CD4-positive, alpha-beta memory T cell (primary cell): ENCODE measurements around the gene CXXC5. TPM values are rescaled to one million over a fixed set of nuclear protein-coding genes. Genes with fewer than 3 reads are reported as not detected.

ENCODE experiments used
- CTCF ChIA-PET: fragments of 350-600 bp; sonication (Branson Sonifier 250); formaldehyde crosslinking; loops from one replicate; lab custom pipeline; 2021; ENCODE audit warnings: inconsistent platforms; ENCODE audit not compliant: partially characterized antibody; lab: Charles Lee
- POLR2A ChIA-PET: fragments of 350-600 bp; sonication (Branson Sonifier 250); formaldehyde crosslinking; loops from one replicate; lab custom pipeline; 2021; ENCODE audit not compliant: partially characterized antibody; lab: Charles Lee
- DNase-seq, 5 donors: peaks; one replicate each; pipeline versions ENCODE4 v3.0.0 to v3.0.0-alpha.2; 2020 to 2022; ENCODE audit warnings: mixed read lengths in 1 of 5
- H3K27ac ChIP-seq: one replicate; pipeline ENCODE4 v1.7.0; 2013; ENCODE audit warnings: low read depth, low read length
- H3K27me3 ChIP-seq: 2 replicates; pipeline ENCODE4 v1.7.0; 2013; ENCODE audit warnings: mild to moderate bottlenecking, low read length, moderate library complexity; ENCODE audit not compliant: insufficient read depth
- H3K36me3 ChIP-seq: 2 replicates; pipeline ENCODE4 v1.7.0; 2013; ENCODE audit warnings: mild to moderate bottlenecking, low read length, moderate library complexity; ENCODE audit not compliant: insufficient read depth
- H3K4me1 ChIP-seq: 2 replicates; pipeline ENCODE4 v1.7.0; 2013; ENCODE audit warnings: mild to moderate bottlenecking, low read length, moderate library complexity; ENCODE audit not compliant: insufficient read depth
- H3K4me3 ChIP-seq, 2 donors: one replicate each; pipeline ENCODE4 v1.7.0; 2013; ENCODE audit warnings: low read length in 2 of 2, mild to moderate bottlenecking in 1 of 2
- H3K9me3 ChIP-seq, 2 donors: one replicate each; pipeline ENCODE4 v1.7.0; 2013; ENCODE audit warnings: low read length in 2 of 2, control low read depth in 1 of 2; ENCODE audit not compliant: control insufficient read depth in 1 of 2
- H3K27ac Mint-ChIP-seq, 7 donors: one replicate each; pipeline ENCODE4 v1.8.0; 2020 to 2021; ENCODE audit warnings: mixed read lengths in 7 of 7, mild to moderate bottlenecking in 6 of 7, inconsistent platforms in 3 of 7, moderate library complexity in 3 of 7
- H3K27me3 Mint-ChIP-seq, 2 donors: one replicate each; pipeline ENCODE4 v1.8.0; 2020 to 2021; ENCODE audit warnings: mixed read lengths in 2 of 2
- H3K36me3 Mint-ChIP-seq, 2 donors: one replicate each; pipeline ENCODE4 v1.8.0; 2020 to 2021; ENCODE audit warnings: mixed read lengths in 2 of 2, inconsistent platforms in 1 of 2, mild to moderate bottlenecking in 1 of 2
- H3K4me1 Mint-ChIP-seq, 4 donors: one replicate each; pipeline ENCODE4 v1.8.0; 2020 to 2021; ENCODE audit warnings: mixed read lengths in 4 of 4, mild to moderate bottlenecking in 1 of 4
- H3K4me3 Mint-ChIP-seq, 8 donors: one replicate each; pipeline ENCODE4 v1.8.0; 2020 to 2021; ENCODE audit warnings: mixed read lengths in 8 of 8, mild to moderate bottlenecking in 7 of 8, moderate library complexity in 6 of 8, inconsistent platforms in 3 of 8
- H3K9me3 Mint-ChIP-seq, 8 donors: one replicate each; pipeline ENCODE4 v1.8.0; 2020 to 2021; ENCODE audit warnings: mixed read lengths in 8 of 8, mild to moderate bottlenecking in 5 of 8, inconsistent platforms in 3 of 8, moderate library complexity in 1 of 8
- intact Hi-C: fragments of 100-400 bp; cut with micrococcal nuclease; formaldehyde crosslinking; loops from one replicate; pipeline ENCODE4 v1.15.1; 2023
- polyA plus RNA-seq, 2 donors: library from polyadenylated mRNA; unstranded; fragments of 300-500 nt; fragmentation: Illumina TruSeq; gene quantifications; one replicate each; pipeline ENCODE4 v1.2.3, GENCODE V29; 2021
- total RNA-seq, 2 experiments: library from RNA; stranded (reverse); gene quantifications; one replicate each; pipeline ENCODE4 v1.2.3, GENCODE V29; 2021

Gene CXXC5
- total and polyA plus RNA-seq, 4 experiments from 2014 or later: 1.6 to 5.5 (median 3.1) TPM

DNA sequence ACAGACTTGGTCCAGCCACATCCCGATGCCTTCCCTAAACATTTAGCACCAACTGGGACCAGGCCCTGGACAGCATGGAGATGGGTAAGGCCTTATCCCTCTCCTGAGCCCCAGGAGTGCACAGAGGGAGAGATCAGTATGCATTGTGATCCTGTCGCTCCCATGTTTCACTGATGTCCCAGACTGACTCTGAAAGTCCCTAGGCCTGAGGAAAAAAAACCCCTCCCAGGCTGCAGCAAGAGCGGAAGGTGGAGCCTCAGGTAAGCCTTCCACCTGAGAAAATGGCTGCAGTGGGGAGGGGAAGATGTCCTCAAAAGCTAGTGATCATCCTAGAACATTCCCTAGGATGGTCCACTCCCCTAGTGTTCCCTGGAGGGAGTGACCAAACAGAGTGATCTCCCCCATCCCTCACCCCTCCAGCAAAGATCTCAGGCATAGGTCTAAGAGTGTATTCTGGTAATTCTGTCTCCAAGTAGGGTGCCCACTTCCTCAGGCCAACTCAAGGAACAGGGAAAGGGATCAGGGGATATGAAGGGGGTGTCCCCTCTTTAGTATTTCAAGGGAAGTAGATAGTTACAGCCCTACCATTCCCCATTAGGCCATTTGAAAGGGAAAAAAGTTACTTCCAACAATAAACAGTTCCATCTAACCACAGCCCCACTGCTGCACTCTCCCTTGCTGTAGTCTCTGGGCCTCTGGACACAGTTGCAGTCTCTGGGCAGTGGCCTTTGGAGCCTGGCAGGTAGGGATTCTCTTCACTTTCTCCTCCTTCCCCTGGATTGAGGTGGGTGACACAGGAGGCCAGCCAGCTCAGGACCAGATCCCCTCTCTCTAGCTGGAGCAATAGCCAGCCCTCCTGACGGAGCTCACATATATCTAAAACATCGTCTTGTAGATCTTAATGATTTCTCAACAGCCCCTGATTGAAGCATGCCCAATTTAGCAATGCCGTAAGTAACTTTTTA, 6.8 kb upstream of the CXXC5 start:
- peaks cover 3% of the 10 kb centered on the region in 2 donors for H3K27me3 Mint-ChIP-seq
- DNase-seq: no peak
- peak overlapping the region in 2 of 7 donors; percentile 2 to 14 for H3K27ac Mint-ChIP-seq
- H3K4me3 Mint-ChIP-seq: no peak overlapping the region
- POLR2A ChIA-PET: interaction anchor here (0.8 to 1.1 kb wide), 2 partner anchors 13 to 36 kb away, joined by 3 read pairs; no protein-coding TSS in a partner anchor
- Histone ChIP-seq H3K4me1 (peaks cover 8% of the 10 kb centered on the region), H3K27ac (no peak overlapping the region), H3K9me3 (no peaks in the 10 kb centered on the region), H3K36me3 (no peaks in the 10 kb centered on the region), H3K27me3 (no peaks in the 10 kb centered on the region), H3K4me3 (no peak overlapping the region)
- peaks cover 8 to 34% (median 13%) of the 10 kb centered on the region in 4 donors for H3K4me1 Mint-ChIP-seq
- H3K9me3 Mint-ChIP-seq: no peaks in the 10 kb centered on the region
- CTCF ChIA-PET: interaction anchor here (1.2 kb wide), 2 partner anchors 8 to 125 kb away, joined by 3 to 5 read pairs; no protein-coding TSS in a partner anchor
- no peaks in the 10 kb centered on the region for H3K36me3 Mint-ChIP-seq
- intact Hi-C loops: no loop called here

- Histone ChIP-seq H3K36me3 (no peaks in the 10 kb centered on the region), H3K4me3 (no peak overlapping the region), H3K4me1 (peaks cover 2% of the 10 kb centered on the region), H3K27me3 (peaks cover 5% of the 10 kb centered on the region), H3K27ac (no peak overlapping the region), H3K9me3 (no peaks in the 10 kb centered on the region)
- Mint-ChIP-seq H3K4me1 (peaks cover 2 to 34% (median 10%) of the 10 kb centered on the region in 4 donors), H3K27ac (no peak overlapping the region), H3K4me3 (no peak overlapping the region), H3K9me3 (no peaks in the 10 kb centered on the region), H3K27me3 (peaks cover 8 to 11% of the 10 kb centered on the region in 2 donors), H3K36me3 (no peaks in the 10 kb centered on the region)
- intact Hi-C loops: no loop called here
- DNase-seq: no peak
- ChIA-PET CTCF (interaction anchor here (1.2 kb wide), 2 partner anchors 8 to 124 kb away, joined by 3 to 5 read pairs; no protein-coding TSS in a partner anchor), POLR2A (interaction anchor here (0.8 to 1.1 kb wide), 2 partner anchors 12 to 36 kb away, joined by 3 read pairs; no protein-coding TSS in a partner anchor)
Observed at GRCh38 chr5:139642213-139642612, 5.9 kb upstream of the CXXC5 start.

- Histone ChIP-seq H3K4me3 (no peak overlapping the region), H3K9me3 (no peaks in the 10 kb centered on the region), H3K36me3 (no peaks in the 10 kb centered on the region), H3K4me1 (peaks cover 9% of the 10 kb centered on the region), H3K27ac (no peak overlapping the region), H3K27me3 (peaks cover 12% of the 10 kb centered on the region)
- Mint-ChIP-seq H3K4me1 (peaks cover 2 to 40% (median 13%) of the 10 kb centered on the region in 4 donors), H3K27ac (peak overlapping the region in 1 of 7 donors; percentile 53), H3K4me3 (no peak overlapping the region), H3K9me3 (no peaks in the 10 kb centered on the region), H3K27me3 (peaks cover 8 to 17% of the 10 kb centered on the region in 2 donors), H3K36me3 (no peaks in the 10 kb centered on the region)
- intact Hi-C loops: no loop called here
- CTCF ChIA-PET: interaction anchor here (1.2 to 3.1 kb wide), 2 partner anchors 8 to 9 kb away, joined by 5 to 21 read pairs; no protein-coding TSS in a partner anchor
- DNase-seq: no peak
- POLR2A ChIA-PET: no interaction called here
Observed at GRCh38 chr5:139642891-139643871, 5.0 kb upstream of the CXXC5 start.

DNA sequence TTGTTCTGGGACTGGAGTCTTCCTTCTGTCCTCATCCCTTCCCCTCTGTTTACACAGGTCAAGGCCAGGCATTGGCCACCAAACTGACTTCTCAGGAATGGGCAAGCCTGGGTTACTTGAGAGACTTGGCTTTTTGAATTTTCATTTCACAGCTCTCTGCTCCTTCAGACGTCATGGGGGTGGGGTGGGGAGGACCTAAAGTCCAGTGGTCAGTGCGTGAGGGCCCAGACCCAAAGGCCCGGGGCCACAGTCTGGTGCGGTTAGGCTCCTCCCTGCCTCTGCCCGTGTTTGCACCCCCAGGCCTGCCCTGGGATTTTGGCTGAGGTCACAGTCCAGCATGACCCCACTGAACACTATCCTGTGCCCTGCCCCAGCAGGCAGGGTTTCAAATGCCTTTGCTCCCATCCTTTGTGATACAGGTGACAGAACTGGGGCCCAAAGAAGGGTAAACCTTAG, 4.1 kb upstream of the CXXC5 start:
- peaks cover 2 to 34% (median 9%) of the 10 kb centered on the region in 4 donors for H3K4me1 Mint-ChIP-seq
- no peak overlapping the region for H3K4me3 Mint-ChIP-seq
- H3K4me3 ChIP-seq: no peak overlapping the region
- no peak for DNase-seq
- no peaks in the 10 kb centered on the region for H3K36me3 ChIP-seq
- ChIA-PET POLR2A (no interaction called here), CTCF (interaction anchor here (3.1 kb wide), 1 partner anchor 9 kb away, joined by 21 read pairs; no protein-coding TSS in a partner anchor)
- H3K27me3 Mint-ChIP-seq: peaks cover 8 to 17% of the 10 kb centered on the region in 2 donors
- H3K27ac Mint-ChIP-seq: peak overlapping the region in 1 of 7 donors; percentile 12
- intact Hi-C loops: no loop called here
- no peak overlapping the region for H3K27ac ChIP-seq
- no peaks in the 10 kb centered on the region for H3K9me3 ChIP-seq
- no peaks in the 10 kb centered on the region for H3K9me3 Mint-ChIP-seq
- no peaks in the 10 kb centered on the region for H3K36me3 Mint-ChIP-seq
- H3K4me1 ChIP-seq: peaks cover 12% of the 10 kb centered on the region
- H3K27me3 ChIP-seq: peaks cover 12% of the 10 kb centered on the region

GRCh38 chr5:139644646-139645429, 3.3 kb upstream of the CXXC5 start:
- H3K27ac Mint-ChIP-seq: peak overlapping the region in 3 of 7 donors; percentile 26 to 74 (median 43)
- H3K4me1 Mint-ChIP-seq: peaks cover 6 to 40% (median 14%) of the 10 kb centered on the region in 4 donors
- POLR2A ChIA-PET: interaction anchor here (0.8 to 1.2 kb wide), 3 partner anchors 10 to 757 kb away, joined by 3 to 5 read pairs (median 3); partner anchors contain the start of gene ANKHD1

GRCh38 chr5:139645430-139645871, 2.7 kb upstream of the CXXC5 start:
- DNase-seq: no peak
- H3K36me3 ChIP-seq: no peaks in the 10 kb centered on the region
- POLR2A ChIA-PET: interaction anchor here (0.8 to 1.2 kb wide), 3 partner anchors 10 to 756 kb away, joined by 3 to 5 read pairs (median 3); partner anchors contain the start of gene ANKHD1
- Mint-ChIP-seq H3K27me3 (peaks cover 13 to 25% of the 10 kb centered on the region in 2 donors), H3K4me3 (peak overlapping the region in 1 of 8 donors; percentile 39), H3K9me3 (peaks cover 0 to 2% (median 0%) of the 10 kb centered on the region in 8 donors), H3K36me3 (no peaks in the 10 kb centered on the region), H3K27ac (no peak overlapping the region), H3K4me1 (peaks cover 6 to 45% (median 18%) of the 10 kb centered on the region in 4 donors)
- no peaks in the 10 kb centered on the region for H3K9me3 ChIP-seq
- H3K27me3 ChIP-seq: peaks cover 22% of the 10 kb centered on the region
- intact Hi-C loops: no loop called here
- H3K4me3 ChIP-seq: no peak overlapping the region
- H3K4me1 ChIP-seq: peaks cover 26% of the 10 kb centered on the region
- no peak overlapping the region for H3K27ac ChIP-seq
- CTCF ChIA-PET: interaction anchor here (1.5 to 3.1 kb wide), 2 partner anchors 10 to 13 kb away, joined by 4 to 21 read pairs; no protein-coding TSS in a partner anchor

More at GRCh38 chr5:139644646-139645429, 3.3 kb upstream of the CXXC5 start:
- Histone ChIP-seq H3K4me1 (peaks cover 20% of the 10 kb centered on the region), H3K9me3 (no peaks in the 10 kb centered on the region), H3K27me3 (peaks cover 16% of the 10 kb centered on the region), H3K4me3 (no peak overlapping the region), H3K27ac (no peak overlapping the region), H3K36me3 (no peaks in the 10 kb centered on the region)
- peak overlapping the region in 1 of 8 donors; percentile 6 for H3K4me3 Mint-ChIP-seq
- CTCF ChIA-PET: interaction anchor here (0.5 to 3.1 kb wide), 3 partner anchors 10 to 122 kb away, joined by 3 to 21 read pairs (median 4); no protein-coding TSS in a partner anchor
- no peaks in the 10 kb centered on the region for H3K36me3 Mint-ChIP-seq
- no peak for DNase-seq
- intact Hi-C loops: no loop called here
- H3K9me3 Mint-ChIP-seq: peaks cover 0 to under 1% (median 0%) of the 10 kb centered on the region in 8 donors
- H3K27me3 Mint-ChIP-seq: peaks cover 12 to 22% of the 10 kb centered on the region in 2 donors
